CD4-positive, alpha-beta T cell treated with Interleukin-1 beta for 1 hour (primary cell): ENCODE data around the gene VSIR.

Experiments used
- DNase-seq, 2 donors: peaks; one replicate each; pipeline ENCODE4 v3.0.0-alpha.2; 2020 to 2022

Gene VSIR

GRCh38 chr10:71711052-71711623, 62.2 kb downstream of the VSIR start:
- no peak for DNase-seq

GRCh38 chr10:71710519-71710918, 62.8 kb downstream of the VSIR start:
- no peak for DNase-seq

GRCh38 chr10:71708897-71709882, 64.1 kb downstream of the VSIR start:
- DNase-seq = no peak

- DNase-seq = peak; percentile 66 to 73
Observed at GRCh38 chr10:71708301-71708703, 65.0 kb downstream of the VSIR start.

GRCh38 chr10:71707240-71707789, 66.0 kb downstream of the VSIR start:
- DNase-seq = no peak

- DNase-seq = no peak
Observed at GRCh38 chr10:71706216-71707121, 66.9 kb downstream of the VSIR start.

GRCh38 chr10:71705582-71705981, 67.7 kb downstream of the VSIR start:
- DNase-seq = no peak

- no peak for DNase-seq
Observed at GRCh38 chr10:71704816-71705215, 68.5 kb downstream of the VSIR start.

GRCh38 chr10:71703577-71703976, 69.7 kb downstream of the VSIR start:
- DNase-seq = no peak

GRCh38 chr10:71701496-71702132, 71.7 kb downstream of the VSIR start:
- no peak for DNase-seq

GRCh38 chr10:71700731-71701368, 72.5 kb downstream of the VSIR start:
- no peak for DNase-seq

GRCh38 chr10:71698737-71699136, 74.6 kb downstream of the VSIR start:
- no peak for DNase-seq

- DNase-seq = peak; percentile 38 to 40
Observed at GRCh38 chr10:71697938-71698709, 75.2 kb downstream of the VSIR start.
